ENCODE data around the gene A2M. TPM values are rescaled to one million over a fixed set of nuclear protein-coding genes. Genes with fewer than 3 reads are reported as not detected.

Gene A2M
- total and polyA plus RNA-seq, 10 of the 15 experiments (the other 5 are each of a cell fraction or from before 2014, with no cell fraction given): 0.03 to 3.5 (median 0.20) TPM; not detected in 5

- DNase-seq (ENCODE audit: low read depth, low spot score) (no peak), FAIRE-seq (no peak), ATAC-seq (no peak)
- no peaks in the 10 kb centered on the region for H3K36me3 ChIP-seq (ENCODE audit: control insufficient read depth in 2 of 2, insufficient read depth in 2 of 2, low read length in 1 of 2)
- H2AFZ ChIP-seq (ENCODE audit: control insufficient read depth, low read depth, low read length): no peak overlapping the region
- ChIA-PET SMC1A (ENCODE audit: uncharacterized antibody, unreplicated experiment) (no interaction called here), POLR2A (interaction anchor here (0.6 kb wide), 1 partner anchor 452 kb away, joined by 3 read pairs; no protein-coding TSS in a partner anchor), CTCF (no interaction called here), RAD21 (ENCODE audit: unreplicated experiment) (no interaction called here)
- H3K27ac ChIP-seq (ENCODE audit: control insufficient read depth, insufficient read depth): no peak overlapping the region
- intact Hi-C loops (cut with micrococcal nuclease; ENCODE audit: unreplicated experiment): no loop called here
- H3K9ac ChIP-seq (ENCODE audit: control insufficient read depth, insufficient read depth, low read length): no peak overlapping the region
- no peak overlapping the region for H3K4me2 ChIP-seq (ENCODE audit: control insufficient read depth, insufficient read depth)
- no peaks in the 10 kb centered on the region for H3K4me1 ChIP-seq (ENCODE audit: control insufficient read depth, insufficient read depth, low read length)
- in situ Hi-C loops (cut with MboI): no loop called here
- no peaks in the 10 kb centered on the region for H3K79me2 ChIP-seq (ENCODE audit: control insufficient read depth, insufficient read depth, low read length)
- no peaks in the 10 kb centered on the region for H3K9me3 ChIP-seq (replicated peaks; ENCODE audit: control insufficient read depth, insufficient read depth, low read length)
- H3K27me3 ChIP-seq (replicated peaks in 1 of 2; ENCODE audit: control insufficient read depth in 2 of 2, insufficient read depth in 2 of 2, low read length in 1 of 2): no peaks in the 10 kb centered on the region
- no peak overlapping the region for H3K4me3 ChIP-seq
- no peaks in the 10 kb centered on the region for H4K20me1 ChIP-seq (ENCODE audit: control insufficient read depth, insufficient read depth)
- no TSS peak for BruUV-seq (replicated peaks)
- WGBS (ENCODE audit: insufficient coverage, insufficient replicate concordance, low lambda C conversion rate, missing lambda C conversion rate): 0% methylated on average over 1 of the region's 1 CpG
- TF ChIP-seq SP1 (IDR thresholded peaks at IDR 0.05; ENCODE audit: low read depth, low read length) (no peak), TAF1 (IDR thresholded peaks at IDR 0.05; ENCODE audit: borderline replicate concordance, low read depth, low read length) (no peak), JUND (IDR thresholded peaks at IDR 0.05; ENCODE audit: low read depth, low read length) (no peak), CBFB (IDR thresholded peaks at IDR 0.05; ENCODE audit: low read depth) (no peak), KDM1A (IDR thresholded peaks at IDR 0.05; ENCODE audit: borderline replicate concordance) (no peak), TBL1XR1 (IDR thresholded peaks at IDR 0.05; ENCODE audit: low read depth, low read length) (no peak), ZNF24 (IDR thresholded peaks at IDR 0.05) (no peak), ZNF207 (IDR thresholded peaks at IDR 0.05; ENCODE audit: borderline replicate concordance) (no peak), FOXM1 (IDR thresholded peaks at IDR 0.05; ENCODE audit: low read depth, low read length) (no peak), HCFC1 (IDR thresholded peaks at IDR 0.05; ENCODE audit: low read length) (no peak), IKZF2 (IDR thresholded peaks at IDR 0.05) (no peak), SUPT20H (IDR thresholded peaks at IDR 0.05; ENCODE audit: borderline replicate concordance, control insufficient read depth, low read depth, low read length) (no peak), ESRRA (IDR thresholded peaks at IDR 0.05; ENCODE audit: low read length) (no peak), RB1 (IDR thresholded peaks at IDR 0.05; ENCODE audit: borderline replicate concordance) (no peak), MAX (IDR thresholded peaks at IDR 0.05; ENCODE audit: low read depth, low read length) (no peak), BCL11A (IDR thresholded peaks at IDR 0.05; ENCODE audit: low read depth, low read length) (no peak), TCF7 (IDR thresholded peaks at IDR 0.05; ENCODE audit: borderline replicate concordance) (no peak)
These were observed 17.6 kb upstream of the A2M start for GRCh38 chr12:9133216-9133916.
